Measurements from ENCODE around the gene NINL. TPM values are rescaled to one million over a fixed set of nuclear protein-coding genes. Genes with fewer than 3 reads are reported as not detected.
A peak's percentile ranks its signal among the peaks of the same experiment; 100 is the strongest.

Gene NINL
- total RNA-seq, 1 donor from 2014 or later, result 86.8 TPM

- peak; percentile 37 for DNase-seq
- no peaks in the 10 kb centered on the region for H3K9me3 Mint-ChIP-seq (ENCODE audit: unreplicated experiment)
- no peaks in the 10 kb centered on the region for H3K36me3 Mint-ChIP-seq (ENCODE audit: unreplicated experiment)
- peak; percentile 47 for TF ChIP-seq CTCF (IDR thresholded peaks at IDR 0.05; ENCODE audit: partially characterized antibody, unreplicated experiment)
- no peak overlapping the region for H3K4me3 Mint-ChIP-seq (ENCODE audit: unreplicated experiment)
- peak overlapping the region; percentile 15 for H3K27ac Mint-ChIP-seq (ENCODE audit: unreplicated experiment)
- H3K27me3 Mint-ChIP-seq (ENCODE audit: unreplicated experiment), result peaks cover 2% of the 10 kb centered on the region
- H3K4me1 Mint-ChIP-seq (ENCODE audit: low read depth, unreplicated experiment), result peaks cover 32% of the 10 kb centered on the region
These were observed 45.3 kb downstream of the NINL start for GRCh38 chr20:25539742-25540672.

GRCh38 chr20:25538838-25539665, 46.3 kb downstream of the NINL start:
- peaks cover 34% of the 10 kb centered on the region for H3K4me1 Mint-ChIP-seq (ENCODE audit: low read depth, unreplicated experiment)

GRCh38 chr20:25537890-25538289, 47.4 kb downstream of the NINL start:
- Mint-ChIP-seq H3K4me1 (ENCODE audit: low read depth, unreplicated experiment) (peaks cover 43% of the 10 kb centered on the region), H3K4me3 (ENCODE audit: unreplicated experiment) (no peak overlapping the region), H3K9me3 (ENCODE audit: unreplicated experiment) (no peaks in the 10 kb centered on the region), H3K27ac (ENCODE audit: unreplicated experiment) (no peak overlapping the region), H3K27me3 (ENCODE audit: unreplicated experiment) (peaks cover 1% of the 10 kb centered on the region), H3K36me3 (ENCODE audit: unreplicated experiment) (no peaks in the 10 kb centered on the region)
- TF ChIP-seq CTCF (IDR thresholded peaks at IDR 0.05; ENCODE audit: partially characterized antibody, unreplicated experiment), result no peak
- DNase-seq, result no peak

More at GRCh38 chr20:25538838-25539665, 46.3 kb downstream of the NINL start:
- H3K27me3 Mint-ChIP-seq (ENCODE audit: unreplicated experiment), result peaks cover 1% of the 10 kb centered on the region
- no peak for DNase-seq
- TF ChIP-seq CTCF (IDR thresholded peaks at IDR 0.05; ENCODE audit: partially characterized antibody, unreplicated experiment), result no peak
- H3K4me3 Mint-ChIP-seq (ENCODE audit: unreplicated experiment), result no peak overlapping the region
- no peaks in the 10 kb centered on the region for H3K9me3 Mint-ChIP-seq (ENCODE audit: unreplicated experiment)
- no peaks in the 10 kb centered on the region for H3K36me3 Mint-ChIP-seq (ENCODE audit: unreplicated experiment)
- H3K27ac Mint-ChIP-seq (ENCODE audit: unreplicated experiment), result no peak overlapping the region

GRCh38 chr20:25535762-25536161, 49.6 kb downstream of the NINL start:
- Mint-ChIP-seq H3K27me3 (ENCODE audit: unreplicated experiment) (peaks cover 1% of the 10 kb centered on the region), H3K36me3 (ENCODE audit: unreplicated experiment) (no peaks in the 10 kb centered on the region), H3K27ac (ENCODE audit: unreplicated experiment) (no peak overlapping the region), H3K9me3 (ENCODE audit: unreplicated experiment) (no peaks in the 10 kb centered on the region), H3K4me1 (ENCODE audit: low read depth, unreplicated experiment) (peaks cover 57% of the 10 kb centered on the region), H3K4me3 (ENCODE audit: unreplicated experiment) (no peak overlapping the region)
- no peak for DNase-seq
- no peak for TF ChIP-seq CTCF (IDR thresholded peaks at IDR 0.05; ENCODE audit: partially characterized antibody, unreplicated experiment)
